Suprapubic skin (tissue), 4 donors: ENCODE data around the gene CHRNA5. TPM values are rescaled to one million over a fixed set of nuclear protein-coding genes. Genes with fewer than 3 reads are reported as not detected.
"Not testable (repeated sequence)": the region's sequence is repeated elsewhere in the genome, so short reads cannot be mapped to it uniquely, and the experiment has no call there.

ENCODE experiments used
- DNase-seq, 2 donors: peaks; one replicate each; pipeline ENCODE4 v3.0.0-alpha.2; 2019; ENCODE audit warnings: low spot score in 2 of 2
- H3K27ac ChIP-seq: fragments of 200-600 bp; sonication (generic); one replicate; pipeline ENCODE4 v1.5.1; 2019
- H3K27me3 ChIP-seq: fragments of 200-600 bp; sonication (generic); one replicate; pipeline ENCODE4 v1.5.1; 2019
- H3K36me3 ChIP-seq: fragments of 200-600 bp; sonication (generic); one replicate; pipeline ENCODE4 v1.5.1; 2019
- H3K4me1 ChIP-seq: fragments of 200-600 bp; sonication (generic); one replicate; pipeline ENCODE4 v1.5.1; 2019
- H3K4me3 ChIP-seq: fragments of 200-600 bp; sonication (generic); one replicate; pipeline ENCODE4 v1.5.1; 2019; ENCODE audit warnings: mild to moderate bottlenecking
- H3K9me3 ChIP-seq: fragments of 200-600 bp; sonication (generic); one replicate; pipeline ENCODE4 v1.5.1; 2019
- EP300 ChIP-seq: sonication (generic); formaldehyde crosslinking; IDR thresholded peaks from one replicate; pipeline ENCODE4 v1.6.1; 2017; ENCODE audit warnings: antibody characterized with exemption
- POLR2A ChIP-seq, 2 donors: fragments of 450-650 bp; IDR thresholded peaks; one replicate each; pipeline ENCODE4 v1.6.1; 2017; ENCODE audit warnings: antibody characterized with exemption in 2 of 2, mild to moderate bottlenecking in 2 of 2, moderate library complexity in 2 of 2
- POLR2AphosphoS5 ChIP-seq, 3 donors: sonication (generic); formaldehyde crosslinking; IDR thresholded peaks; one replicate each; pipeline ENCODE4 v1.6.1; 2017; ENCODE audit warnings: antibody characterized with exemption in 3 of 3
- WGBS: methylation state at CpG from one replicate; pipeline ENCODE4 v1.1.5; 2018; 5-methylcytosine and 5-hydroxymethylcytosine counted together
- total RNA-seq, 4 donors: library from RNA; depleted of rRNA; stranded (reverse); fragments of >200 nt; gene quantifications; one replicate each; pipeline ENCODE4 v1.1.0, GENCODE V29; 2016
- TF ChIP-seq, protein P1 (sequence below), 2 donors: fragments of 200-600 bp in 1 of 2; fragments of 450-650 bp in 1 of 2; sonication (generic) in 1 of 2; IDR thresholded peaks; one replicate each; pipeline ENCODE4 v1.5.1; 2016 to 2019; ENCODE audit warnings: antibody characterized with exemption in 2 of 2, mild to moderate bottlenecking in 1 of 2, moderate library complexity in 1 of 2

Gene CHRNA5
- total RNA-seq, result 1 to 10 TPM in 3 of 4 donors, under 1 TPM in 1; 0.72 to 2.8 (median 1.4) TPM

DNA sequence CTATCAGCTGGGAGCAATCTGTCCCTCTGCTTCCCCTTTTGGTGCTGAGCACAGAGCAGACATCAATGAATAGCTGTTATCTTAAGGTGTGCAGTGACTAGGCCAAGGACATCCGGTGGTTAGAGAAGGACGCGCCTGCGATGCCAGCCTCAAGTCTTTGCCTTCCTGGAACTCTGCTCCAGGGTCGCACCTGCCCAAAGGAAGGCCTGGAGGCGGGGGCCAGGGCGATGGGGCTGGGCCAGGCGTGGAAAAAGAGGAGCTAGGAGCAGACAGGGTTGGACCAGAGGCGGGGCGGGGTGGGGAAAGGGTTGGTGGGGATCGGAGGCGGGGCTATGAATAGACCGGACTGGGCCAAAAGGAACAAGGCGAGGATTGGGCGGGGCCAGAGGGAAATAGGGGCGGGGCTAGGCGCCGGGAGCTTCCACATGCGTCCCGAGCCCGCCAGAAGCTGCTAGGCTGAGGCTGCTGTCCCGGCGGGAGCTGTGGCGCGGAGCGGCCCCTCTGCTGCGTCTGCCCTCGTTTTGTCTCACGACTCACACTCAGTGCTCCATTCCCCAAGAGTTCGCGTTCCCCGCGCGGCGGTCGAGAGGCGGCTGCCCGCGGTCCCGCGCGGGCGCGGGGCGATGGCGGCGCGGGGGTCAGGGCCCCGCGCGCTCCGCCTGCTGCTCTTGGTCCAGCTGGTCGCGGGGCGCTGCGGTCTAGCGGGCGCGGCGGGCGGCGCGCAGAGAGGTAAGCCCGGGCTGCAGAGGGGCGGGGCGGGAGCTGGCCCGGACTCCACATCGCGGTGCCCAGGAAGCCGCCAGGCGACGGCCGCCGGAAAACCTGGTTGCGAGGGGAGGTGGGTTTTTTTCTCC is at the start of gene CHRNA5:
CHRNA5 (plus strand) TSS at position 424 of the 854 bp plus-strand sequence; CDS start at position 624, 200 bp downstream.
- no peak within 1 kb of the TSS for H3K27ac ChIP-seq
- WGBS, result under 1% methylated on average over 38 of the region's 75 CpGs
- TF ChIP-seq, protein P1, sequence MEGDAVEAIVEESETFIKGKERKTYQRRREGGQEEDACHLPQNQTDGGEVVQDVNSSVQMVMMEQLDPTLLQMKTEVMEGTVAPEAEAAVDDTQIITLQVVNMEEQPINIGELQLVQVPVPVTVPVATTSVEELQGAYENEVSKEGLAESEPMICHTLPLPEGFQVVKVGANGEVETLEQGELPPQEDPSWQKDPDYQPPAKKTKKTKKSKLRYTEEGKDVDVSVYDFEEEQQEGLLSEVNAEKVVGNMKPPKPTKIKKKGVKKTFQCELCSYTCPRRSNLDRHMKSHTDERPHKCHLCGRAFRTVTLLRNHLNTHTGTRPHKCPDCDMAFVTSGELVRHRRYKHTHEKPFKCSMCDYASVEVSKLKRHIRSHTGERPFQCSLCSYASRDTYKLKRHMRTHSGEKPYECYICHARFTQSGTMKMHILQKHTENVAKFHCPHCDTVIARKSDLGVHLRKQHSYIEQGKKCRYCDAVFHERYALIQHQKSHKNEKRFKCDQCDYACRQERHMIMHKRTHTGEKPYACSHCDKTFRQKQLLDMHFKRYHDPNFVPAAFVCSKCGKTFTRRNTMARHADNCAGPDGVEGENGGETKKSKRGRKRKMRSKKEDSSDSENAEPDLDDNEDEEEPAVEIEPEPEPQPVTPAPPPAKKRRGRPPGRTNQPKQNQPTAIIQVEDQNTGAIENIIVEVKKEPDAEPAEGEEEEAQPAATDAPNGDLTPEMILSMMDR (IDR thresholded peaks at IDR 0.05), result no peak
- no peak for TF ChIP-seq EP300
- H3K27me3 ChIP-seq, result peaks cover 4% of the 10 kb centered on the region
- H3K4me1 ChIP-seq, result peaks cover 16% of the 10 kb centered on the region
- peak; percentile 89 to 95 for DNase-seq
- H3K36me3 ChIP-seq, result no peaks in the 10 kb centered on the region
- no peaks in the 10 kb centered on the region for H3K9me3 ChIP-seq
- peak within 1 kb of the TSS; percentile 76 for H3K4me3 ChIP-seq

DNA sequence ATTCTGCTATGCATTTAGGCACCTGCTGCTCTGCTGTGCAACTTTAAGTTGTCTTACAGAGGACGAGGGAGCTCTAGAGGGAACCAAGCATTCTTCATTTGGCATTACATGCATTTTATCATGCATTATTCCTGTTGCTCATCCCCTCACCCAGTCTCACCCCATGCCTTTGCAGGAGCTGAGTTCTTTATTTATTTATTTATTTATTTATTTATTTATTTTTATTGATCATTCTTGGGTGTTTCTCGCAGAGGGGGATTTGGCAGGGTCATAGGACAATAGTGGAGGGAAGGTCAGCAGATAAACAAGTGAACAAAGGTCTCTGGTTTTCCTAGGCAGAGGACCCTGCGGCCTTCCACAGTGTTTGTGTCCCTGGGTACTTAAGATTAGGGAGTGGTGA is 45.3 kb upstream of the CHRNA5 start:
- WGBS, result 93% methylated on average over 3 of the region's 3 CpGs

DNA sequence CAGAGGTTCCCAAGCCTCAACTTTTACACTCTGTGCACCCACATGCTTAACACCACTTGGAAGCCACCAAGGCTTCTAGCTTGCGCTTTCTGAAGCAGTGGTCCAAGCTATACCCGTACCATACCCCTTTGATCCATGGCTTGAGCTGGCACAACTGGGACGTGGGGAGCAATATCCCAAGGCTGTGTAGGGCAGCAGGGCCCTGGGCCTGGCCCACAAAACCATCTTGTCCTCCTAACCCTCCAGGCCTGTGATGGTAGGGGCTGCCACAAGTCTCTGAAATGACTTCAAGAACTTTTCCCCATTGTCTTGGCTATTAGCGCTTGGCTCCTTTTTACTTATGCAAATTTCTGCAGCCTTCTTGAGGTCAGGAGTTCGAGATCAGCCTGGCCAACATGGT is 41.1 kb upstream of the CHRNA5 start:
- 91% methylated on average over 4 of the region's 5 CpGs for WGBS
- Histone ChIP-seq H3K36me3 (no peaks in the 10 kb centered on the region), H3K9me3 (no peaks in the 10 kb centered on the region), H3K4me3 (no peak overlapping the region), H3K27ac (no peak overlapping the region), H3K4me1 (no peaks in the 10 kb centered on the region), H3K27me3 (no peaks in the 10 kb centered on the region)
- no peak for DNase-seq
- TF ChIP-seq POLR2AphosphoS5 (IDR thresholded peaks at IDR 0.05) (no peak), POLR2A (IDR thresholded peaks at IDR 0.05) (no peak), EP300 (no peak)
- TF ChIP-seq, protein P1 (IDR thresholded peaks at IDR 0.05), result no peak

More for the DNA sequence above, 45.3 kb upstream of the CHRNA5 start:
- H3K27ac ChIP-seq, H3K9me3 ChIP-seq, H3K36me3 ChIP-seq, H3K27me3 ChIP-seq, H3K4me1 ChIP-seq, DNase-seq, H3K4me3 ChIP-seq: not testable (repeated sequence)

DNA sequence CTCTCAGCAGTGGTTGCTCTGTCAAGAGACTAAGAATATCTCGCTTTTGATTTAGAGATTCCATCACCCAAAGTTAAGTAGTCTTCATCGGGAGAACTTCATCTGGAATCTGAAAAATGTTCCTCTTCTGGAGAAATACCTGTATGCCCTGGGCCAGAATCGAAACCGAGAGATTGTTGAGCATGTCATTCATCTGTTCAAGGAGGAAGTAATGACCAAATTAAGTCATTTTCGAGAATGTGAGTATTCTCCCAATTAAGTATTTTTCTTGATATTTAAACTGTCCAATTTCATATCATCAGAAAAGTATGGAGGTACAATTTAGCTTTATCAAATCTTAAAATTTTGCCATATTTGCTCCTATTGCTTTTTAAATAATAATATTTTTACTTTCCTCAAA is 38.0 kb upstream of the CHRNA5 start:
- Histone ChIP-seq H3K27me3 (no peaks in the 10 kb centered on the region), H3K4me3 (no peak overlapping the region), H3K9me3 (no peaks in the 10 kb centered on the region), H3K27ac (no peak overlapping the region), H3K4me1 (no peaks in the 10 kb centered on the region), H3K36me3 (no peaks in the 10 kb centered on the region)
- 87% methylated on average over 5 of the region's 5 CpGs for WGBS
- DNase-seq, result no peak
- TF ChIP-seq, protein P1 (IDR thresholded peaks at IDR 0.05), result no peak
- no peak for TF ChIP-seq POLR2AphosphoS5 (IDR thresholded peaks at IDR 0.05)
- TF ChIP-seq EP300, result no peak
- no peak for TF ChIP-seq POLR2A (IDR thresholded peaks at IDR 0.05)

DNA sequence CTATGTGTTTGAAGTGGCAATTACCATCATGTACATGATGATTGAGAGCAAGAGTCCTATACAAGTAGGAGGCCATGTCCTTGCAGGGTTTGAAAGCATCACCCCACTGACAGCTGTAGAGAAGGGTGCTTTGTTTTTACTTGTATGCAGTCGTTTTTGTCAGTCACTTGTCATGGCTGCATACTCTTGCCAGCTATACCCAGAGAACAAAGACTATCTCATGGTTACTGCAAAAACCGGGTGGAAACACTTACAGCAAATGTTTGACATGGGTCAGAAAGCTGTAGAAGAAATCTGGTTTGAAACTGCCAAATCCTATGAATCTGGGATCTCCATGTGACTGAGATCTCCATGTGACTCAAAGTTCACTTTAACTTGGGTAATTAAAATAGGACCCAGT is 32.0 kb upstream of the CHRNA5 start:
- H3K4me3 ChIP-seq, result no peak overlapping the region
- H3K27me3 ChIP-seq, result no peaks in the 10 kb centered on the region
- peaks cover 2% of the 10 kb centered on the region for H3K36me3 ChIP-seq
- TF ChIP-seq, protein P1 (IDR thresholded peaks at IDR 0.05), result no peak
- TF ChIP-seq EP300 (no peak), POLR2AphosphoS5 (IDR thresholded peaks at IDR 0.05) (no peak)
- 59% methylated on average over 2 of the region's 2 CpGs for WGBS
- H3K27ac ChIP-seq, result no peak overlapping the region
- peaks cover 4% of the 10 kb centered on the region for H3K4me1 ChIP-seq
- no peaks in the 10 kb centered on the region for H3K9me3 ChIP-seq
- no peak for DNase-seq
